Neuron (in vitro differentiated cells): ENCODE measurements around the gene RFNG.

Experiments
- H2AFZ ChIP-seq: one replicate; pipeline ENCODE4 v1.6.1; 2013; ENCODE audit warnings: low read depth, mild to moderate bottlenecking, inconsistent platforms, low read length, moderate library complexity
- H3K27me3 ChIP-seq: one replicate; pipeline ENCODE4 v1.6.1; 2013; ENCODE audit warnings: low read length; ENCODE audit not compliant: insufficient read depth
- H3K36me3 ChIP-seq: one replicate; pipeline ENCODE4 v1.6.1; 2013; ENCODE audit warnings: low read length; ENCODE audit not compliant: insufficient read depth
- H3K4me1 ChIP-seq: one replicate; pipeline ENCODE4 v1.6.1; 2013; ENCODE audit warnings: low read length; ENCODE audit not compliant: insufficient read depth
- H3K4me3 ChIP-seq: 2 replicates; pipeline ENCODE4 v1.5.1; 2013; ENCODE audit warnings: mild to moderate bottlenecking, low read length, moderate library complexity
- H3K9me3 ChIP-seq: one replicate; pipeline ENCODE4 v1.6.1; 2013; ENCODE audit warnings: low read length

The RFNG gene

DNA sequence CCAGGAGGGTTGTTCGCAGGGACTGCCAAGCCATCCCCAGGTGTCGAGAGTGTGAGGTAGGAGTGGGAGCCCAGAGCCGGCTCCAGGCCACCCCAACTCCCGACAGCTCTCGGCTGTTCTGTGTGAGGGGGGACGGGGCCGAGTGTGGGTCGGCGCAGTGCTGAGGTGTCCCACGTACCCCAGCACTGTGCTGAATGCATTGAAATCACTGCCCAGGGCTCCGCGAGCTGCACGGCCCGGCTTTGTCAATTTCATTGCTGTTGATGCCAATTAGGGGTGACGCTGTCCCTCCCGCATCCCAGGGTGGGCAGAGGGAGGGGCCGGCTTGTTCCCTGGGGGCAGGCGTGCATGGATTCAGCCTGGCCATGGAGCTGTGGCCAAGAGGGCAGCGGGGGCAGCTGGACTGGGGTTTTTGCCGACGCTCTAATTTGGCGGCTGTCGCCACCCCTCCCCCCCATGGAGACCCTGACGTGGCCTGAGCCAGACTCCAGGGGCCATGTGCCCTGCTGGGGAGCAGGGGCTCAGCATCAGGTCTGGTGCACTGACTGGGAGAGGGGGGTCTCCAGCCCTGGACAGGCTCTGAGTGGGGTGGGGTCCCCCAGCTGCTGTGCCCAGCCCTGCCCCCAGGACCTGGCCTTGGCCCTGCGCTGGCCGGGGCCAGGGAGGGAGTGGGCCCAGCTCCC is 43.2 kb downstream of the RFNG start:
- H3K4me3 ChIP-seq = no peak overlapping the region
- no peaks in the 10 kb centered on the region for H3K27me3 ChIP-seq
- no peaks in the 10 kb centered on the region for H3K9me3 ChIP-seq
- H3K4me1 ChIP-seq = peaks cover 16% of the 10 kb centered on the region
- no peak overlapping the region for H2AFZ ChIP-seq
- peaks cover 5% of the 10 kb centered on the region for H3K36me3 ChIP-seq

DNA sequence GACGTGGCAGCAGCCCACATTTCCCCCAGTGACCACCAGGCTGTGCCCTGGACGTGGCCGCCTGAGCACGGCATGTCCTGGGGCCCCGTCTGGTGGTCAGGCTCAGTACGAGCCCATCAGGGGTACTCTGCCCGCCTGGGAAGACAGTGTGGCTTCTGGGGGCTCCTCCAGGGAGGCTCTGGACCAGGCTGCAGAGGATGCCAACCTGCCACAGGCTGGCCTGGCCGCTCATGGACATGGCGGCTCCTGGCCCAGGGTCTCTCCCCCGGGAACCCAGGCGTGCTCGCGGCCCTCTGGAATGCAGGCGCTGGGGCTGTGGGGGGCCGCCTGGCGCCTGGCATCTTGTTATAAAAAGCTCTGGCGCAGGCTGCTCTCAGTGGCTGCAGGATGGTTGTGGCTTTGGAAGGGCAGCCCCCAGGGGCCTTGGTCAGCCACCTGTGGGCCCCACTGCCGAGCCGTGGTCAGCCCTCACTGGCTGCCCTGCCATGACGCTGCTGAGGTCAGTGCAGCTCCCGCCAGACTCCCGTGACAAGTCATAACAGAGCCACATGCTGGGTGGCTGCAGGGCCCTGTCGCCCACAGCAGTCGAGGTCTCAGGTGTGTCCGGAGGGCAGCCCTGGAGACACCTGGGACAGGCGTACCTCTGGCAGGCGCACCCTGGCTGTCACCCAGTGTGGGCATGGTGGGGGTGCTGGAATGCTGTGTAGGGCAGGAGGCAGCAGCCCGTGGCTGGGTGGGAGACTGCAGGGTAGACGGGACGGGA is 43.9 kb downstream of the RFNG start:
- peaks cover 15% of the 10 kb centered on the region for H3K4me1 ChIP-seq
- H3K4me3 ChIP-seq = no peak overlapping the region
- H3K36me3 ChIP-seq = peaks cover 5% of the 10 kb centered on the region
- no peak overlapping the region for H2AFZ ChIP-seq
- H3K9me3 ChIP-seq = no peaks in the 10 kb centered on the region
- no peaks in the 10 kb centered on the region for H3K27me3 ChIP-seq

DNA sequence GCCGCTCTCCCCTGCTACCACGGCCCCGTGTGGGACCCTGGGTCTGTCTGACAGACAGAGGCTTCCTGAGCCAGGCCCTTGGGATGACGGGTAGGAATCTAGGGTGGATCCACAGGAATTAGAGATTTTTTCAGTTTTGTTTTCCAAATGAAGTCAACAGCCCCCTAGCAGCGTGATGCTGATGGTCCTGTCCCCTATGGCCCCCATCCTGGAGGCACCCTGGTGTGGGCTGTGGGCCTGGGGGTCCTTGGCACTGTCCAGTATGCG is 44.5 kb downstream of the RFNG start:
- H3K4me3 ChIP-seq = no peak overlapping the region
- no peaks in the 10 kb centered on the region for H3K27me3 ChIP-seq
- H2AFZ ChIP-seq = no peak overlapping the region
- peaks cover 5% of the 10 kb centered on the region for H3K36me3 ChIP-seq
- peaks cover 10% of the 10 kb centered on the region for H3K4me1 ChIP-seq
- no peaks in the 10 kb centered on the region for H3K9me3 ChIP-seq

DNA sequence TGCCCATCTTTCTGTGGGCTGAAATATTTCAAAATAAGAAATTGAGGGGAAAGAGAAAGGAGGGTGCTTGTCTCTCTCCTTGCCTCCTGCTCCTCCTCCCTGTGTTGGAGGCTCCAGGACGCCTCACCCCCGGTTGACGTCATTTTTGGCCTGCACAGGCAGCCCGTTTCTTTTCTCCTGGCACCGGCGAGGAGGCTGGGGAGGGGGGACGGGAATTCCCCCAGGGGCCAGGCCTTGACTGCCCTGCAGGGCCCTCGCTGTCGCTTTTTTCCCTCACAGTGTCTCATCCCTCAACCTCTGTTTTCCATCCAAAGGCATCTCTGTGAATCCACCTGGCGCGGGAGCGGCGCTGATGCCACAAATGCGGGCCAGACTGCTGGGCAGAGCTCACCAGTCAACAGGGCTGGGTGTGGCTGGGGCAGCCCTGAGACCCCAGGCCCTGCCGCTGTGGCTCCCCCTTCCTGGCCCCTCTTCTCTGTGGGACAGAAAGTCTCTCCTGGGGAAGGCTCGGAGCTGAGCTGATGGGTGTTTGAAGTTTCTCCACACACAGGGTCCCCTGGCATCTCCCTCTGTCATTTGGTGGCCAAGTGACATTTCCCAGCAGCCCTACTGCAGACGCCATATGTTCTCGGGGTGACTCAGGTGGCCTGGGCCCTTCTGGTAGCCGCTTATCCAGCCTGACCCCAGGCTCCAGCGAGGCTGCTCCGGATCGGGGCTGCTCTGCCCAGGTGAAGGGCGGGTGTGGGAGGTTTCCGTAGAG is 45.0 kb downstream of the RFNG start:
- H3K9me3 ChIP-seq = no peaks in the 10 kb centered on the region
- H3K4me1 ChIP-seq = peaks cover 10% of the 10 kb centered on the region
- H3K4me3 ChIP-seq = no peak overlapping the region
- H3K27me3 ChIP-seq = no peaks in the 10 kb centered on the region
- H3K36me3 ChIP-seq = peaks cover 3% of the 10 kb centered on the region
- H2AFZ ChIP-seq = no peak overlapping the region

DNA sequence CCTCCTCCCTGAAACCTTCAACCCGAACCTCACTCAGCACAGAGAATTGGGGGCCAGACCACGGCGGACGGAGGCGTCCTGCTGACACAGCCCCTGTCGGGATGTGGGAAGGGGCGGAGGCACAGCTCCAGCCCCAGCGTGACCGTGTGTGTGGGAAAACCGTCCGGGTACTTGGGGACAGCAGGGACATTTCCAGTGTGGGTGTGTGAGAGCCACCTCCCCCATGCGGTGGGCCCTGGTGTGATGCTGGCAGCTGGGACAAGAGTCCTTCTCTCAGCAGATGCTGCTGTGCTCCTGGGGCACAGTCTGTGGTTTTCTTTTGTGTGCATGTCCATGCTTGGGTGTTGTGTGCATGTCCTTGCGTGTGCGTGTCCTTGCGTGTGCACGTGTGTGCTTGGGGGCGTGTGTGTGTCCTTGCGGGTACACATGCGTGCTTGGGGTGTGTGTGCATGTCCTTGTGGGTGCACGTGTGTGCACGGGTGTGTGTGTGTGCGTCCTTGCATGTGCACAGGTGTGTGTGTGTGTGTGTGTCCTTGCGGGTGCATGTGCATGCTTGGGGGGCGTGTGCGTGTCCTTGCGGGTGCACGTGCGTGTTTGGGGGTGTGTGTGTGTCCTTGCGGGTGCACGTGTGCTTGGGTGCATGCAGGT is 45.8 kb downstream of the RFNG start:
- Histone ChIP-seq H3K9me3 (no peaks in the 10 kb centered on the region), H3K36me3 (no peaks in the 10 kb centered on the region), H3K4me1 (peaks cover 10% of the 10 kb centered on the region), H3K27me3 (no peaks in the 10 kb centered on the region), H2AFZ (no peak overlapping the region), H3K4me3 (no peak overlapping the region)

DNA sequence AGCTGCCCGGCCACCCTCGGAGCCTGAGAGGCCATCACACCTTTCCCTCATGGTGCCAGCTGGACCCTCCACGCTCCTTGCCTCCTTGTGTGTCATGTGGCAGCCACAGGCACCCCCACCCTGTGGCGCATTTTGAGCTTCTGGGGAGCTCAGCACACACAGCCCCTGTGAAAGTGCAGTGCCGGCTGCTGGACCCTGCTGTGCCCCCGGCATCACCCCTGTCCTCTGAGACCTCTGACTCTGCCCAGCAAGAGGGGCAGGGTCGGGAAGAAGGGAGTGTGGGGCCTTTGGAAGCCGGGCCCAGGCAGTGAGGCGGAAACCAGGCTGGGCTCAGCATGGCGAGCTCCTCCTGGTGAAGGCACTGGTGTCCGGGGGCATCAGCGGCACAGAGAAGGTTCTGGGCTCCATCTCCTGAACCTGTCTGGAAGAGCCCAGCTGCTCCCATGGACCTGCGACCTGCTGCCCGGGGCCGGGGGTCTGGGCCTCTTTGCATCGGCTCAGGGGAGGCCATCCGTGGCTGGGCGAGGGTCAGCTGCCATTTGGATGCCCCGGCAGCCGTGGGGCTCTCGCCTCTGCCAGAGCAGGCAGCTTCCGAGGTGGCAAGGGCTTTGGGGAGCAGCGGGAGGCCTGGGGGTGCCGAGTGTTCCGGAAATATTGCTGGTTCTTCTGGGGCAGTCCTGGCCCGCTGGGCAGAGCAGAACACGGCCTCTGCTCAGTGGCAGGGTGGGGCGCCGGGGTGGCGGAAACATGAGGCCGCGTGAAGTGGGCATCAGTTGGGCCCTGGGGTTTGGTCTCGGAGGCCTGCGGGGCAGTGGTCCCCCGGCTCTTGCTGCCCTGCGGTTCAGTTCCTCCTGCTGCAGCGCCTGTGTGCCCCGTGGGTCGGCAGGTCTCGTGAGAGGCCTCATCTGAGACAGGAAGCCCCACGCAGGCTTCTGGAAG is 46.8 kb downstream of the RFNG start:
- no peaks in the 10 kb centered on the region for H3K27me3 ChIP-seq
- H3K4me1 ChIP-seq = peaks cover 10% of the 10 kb centered on the region
- H3K4me3 ChIP-seq = no peak overlapping the region

DNA sequence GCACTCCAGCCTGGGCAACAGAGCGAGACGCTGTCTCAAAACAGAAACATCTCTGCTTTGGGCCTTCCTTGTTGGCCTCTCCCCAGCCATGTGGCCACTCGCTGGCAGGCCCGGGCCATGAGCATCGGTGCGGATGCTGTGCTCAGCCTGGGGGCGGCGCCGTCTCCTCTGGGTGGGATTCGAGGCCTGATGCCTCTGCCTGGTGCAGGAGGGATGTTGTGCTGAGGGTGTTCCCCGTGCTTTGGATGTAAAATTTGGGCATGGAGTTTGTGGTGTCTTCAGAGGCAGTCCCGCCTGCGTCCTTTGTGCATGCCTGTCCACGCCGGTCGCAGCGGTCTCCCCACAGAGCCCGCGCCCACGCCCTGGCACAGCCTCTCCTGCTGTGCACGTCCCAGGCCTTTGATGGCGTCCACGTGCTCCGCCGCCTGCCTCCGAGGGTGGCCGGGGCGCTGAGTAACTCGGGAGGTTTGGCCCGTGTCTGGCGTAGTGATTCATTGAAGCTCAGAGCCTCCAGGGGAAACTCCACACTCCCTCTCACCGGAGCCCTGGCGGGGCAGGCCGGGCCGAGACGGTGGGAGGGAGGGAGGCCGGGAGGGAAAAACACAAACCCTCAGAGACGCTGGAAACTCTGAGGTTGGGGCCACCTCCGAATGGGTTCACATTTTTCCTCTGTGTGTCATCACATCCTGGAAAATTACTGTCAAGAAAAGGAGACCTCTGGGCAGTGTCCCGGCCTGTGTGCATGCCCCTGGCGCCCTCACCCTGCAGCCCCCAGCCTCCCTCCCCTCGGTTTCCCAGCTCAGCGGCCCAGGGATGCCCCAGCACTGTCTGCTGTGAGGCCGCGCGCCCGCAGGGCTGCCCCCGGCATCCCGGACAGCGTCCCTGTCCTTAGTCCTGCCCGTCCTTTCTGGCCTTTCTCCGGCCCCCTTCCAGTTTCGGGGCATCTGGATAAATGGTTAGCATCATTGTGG is 47.9 kb downstream of the RFNG start:
- Histone ChIP-seq H3K9me3 (no peaks in the 10 kb centered on the region), H2AFZ (no peak overlapping the region), H3K4me3 (no peak overlapping the region), H3K36me3 (no peaks in the 10 kb centered on the region), H3K4me1 (peaks cover 10% of the 10 kb centered on the region), H3K27me3 (no peaks in the 10 kb centered on the region)

More for the DNA sequence above, 46.8 kb downstream of the RFNG start:
- no peaks in the 10 kb centered on the region for H3K36me3 ChIP-seq
- H3K9me3 ChIP-seq = no peaks in the 10 kb centered on the region
- no peak overlapping the region for H2AFZ ChIP-seq

DNA sequence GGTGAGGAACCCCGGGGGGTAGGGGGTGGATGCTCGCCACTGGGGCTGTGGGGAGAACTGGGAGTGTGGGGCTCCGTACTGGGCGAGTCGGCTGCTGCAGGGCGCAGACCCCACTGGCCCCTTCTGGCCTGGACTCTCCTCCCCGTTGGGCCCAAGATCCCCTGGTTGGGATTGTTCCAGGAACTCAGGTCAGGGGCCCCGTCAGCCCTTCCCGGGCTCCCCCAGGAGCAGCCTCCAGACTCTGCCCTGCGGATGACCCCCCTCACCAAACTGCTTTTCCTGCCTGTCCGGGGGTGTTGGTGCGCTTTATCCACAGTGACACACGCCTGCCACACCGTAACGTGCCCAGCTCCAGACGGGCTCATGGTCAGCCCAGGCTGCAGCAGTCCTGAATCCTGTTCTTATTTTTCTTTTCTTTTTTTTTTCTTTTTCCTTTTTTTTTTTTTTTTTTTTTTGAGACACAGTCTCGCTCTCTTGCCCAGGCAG is 50.0 kb downstream of the RFNG start:
- no peaks in the 10 kb centered on the region for H3K9me3 ChIP-seq
- H3K36me3 ChIP-seq = peaks cover 5% of the 10 kb centered on the region
- no peak overlapping the region for H2AFZ ChIP-seq
- H3K4me1 ChIP-seq = peaks cover 10% of the 10 kb centered on the region
- H3K4me3 ChIP-seq = no peak overlapping the region
- H3K27me3 ChIP-seq = no peaks in the 10 kb centered on the region

DNA sequence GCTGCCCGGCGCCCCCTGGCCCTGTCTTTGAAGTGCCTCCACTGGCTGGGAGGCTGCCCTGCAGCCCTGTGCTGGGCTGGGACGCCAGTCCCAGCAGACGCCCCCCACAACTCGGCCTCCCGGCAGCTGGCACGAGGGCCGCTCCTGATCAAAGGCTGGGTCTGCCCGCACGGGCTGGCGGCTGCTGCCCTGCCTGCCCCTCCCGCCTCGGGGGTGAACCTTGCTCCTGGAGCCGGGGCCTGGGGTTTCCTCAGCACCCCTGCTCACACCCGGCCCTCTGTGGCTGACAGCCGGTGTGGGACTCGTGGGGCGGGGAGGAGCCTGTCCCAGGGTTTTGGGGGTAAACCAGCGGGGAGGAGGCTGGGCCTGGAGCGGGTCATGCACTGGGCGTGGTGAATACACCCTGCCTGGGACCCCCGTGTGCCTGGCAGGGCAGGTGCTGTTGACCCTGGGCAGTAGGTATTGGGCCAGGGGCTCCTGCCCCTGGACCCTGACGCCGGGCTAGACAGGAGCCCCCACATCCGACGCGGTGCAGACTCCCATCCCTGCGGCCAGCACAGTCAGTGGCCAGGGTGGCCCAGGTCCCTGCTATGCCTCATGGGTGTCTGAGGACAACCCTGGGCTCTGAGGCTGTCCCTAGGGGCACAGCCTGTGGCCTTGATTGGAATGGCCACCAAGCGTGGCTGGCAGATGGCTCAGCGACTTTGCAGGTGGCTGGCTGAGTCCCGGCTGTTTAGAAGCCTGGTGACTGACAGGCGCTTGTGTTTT is 50.6 kb downstream of the RFNG start:
- no peaks in the 10 kb centered on the region for H3K27me3 ChIP-seq
- H3K9me3 ChIP-seq = no peaks in the 10 kb centered on the region
- peaks cover 5% of the 10 kb centered on the region for H3K36me3 ChIP-seq
- H3K4me3 ChIP-seq = no peak overlapping the region
- H3K4me1 ChIP-seq = peaks cover 10% of the 10 kb centered on the region
- no peak overlapping the region for H2AFZ ChIP-seq

DNA sequence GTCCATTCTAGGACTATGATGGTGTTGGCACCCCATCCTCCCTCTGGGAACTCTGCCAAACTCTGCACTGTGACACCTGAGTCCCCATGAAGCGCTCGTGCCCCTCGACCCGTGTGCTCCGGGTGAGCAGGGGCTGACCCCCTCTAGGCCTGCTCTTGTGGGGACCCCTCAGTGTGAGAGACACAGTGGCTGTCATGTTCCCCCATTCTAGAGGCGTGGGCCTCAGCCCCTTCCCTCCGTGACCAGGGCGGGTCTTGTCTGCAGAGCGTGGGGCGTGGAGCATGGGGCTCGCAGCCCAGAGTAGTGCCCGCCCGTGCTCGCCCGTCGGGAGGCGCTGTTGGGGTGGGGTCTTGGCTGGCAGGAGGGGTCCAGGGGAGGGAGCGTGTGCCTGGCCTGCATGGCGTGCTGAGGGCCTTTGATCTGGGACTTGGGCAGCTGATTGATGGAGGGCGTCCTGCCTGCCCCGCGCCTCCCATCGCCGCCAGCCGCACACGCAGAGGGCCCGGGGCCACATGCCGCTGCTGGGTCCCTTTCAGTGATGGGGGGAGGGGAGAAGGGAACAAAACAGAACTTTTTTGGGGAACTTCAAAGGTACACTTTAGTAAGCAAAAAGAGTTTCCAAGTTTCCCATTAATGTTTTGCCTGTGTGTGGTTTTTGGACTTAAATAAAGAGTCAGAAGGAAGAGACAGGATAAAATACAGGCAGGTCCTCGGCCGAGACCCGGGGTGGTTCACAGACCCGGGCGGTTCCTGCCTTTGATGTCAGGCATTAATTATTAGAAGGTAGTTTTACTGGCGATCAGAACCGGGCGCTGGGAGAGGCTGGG is 51.4 kb downstream of the RFNG start:
- no peak overlapping the region for H2AFZ ChIP-seq
- no peak overlapping the region for H3K4me3 ChIP-seq
- peaks cover 13% of the 10 kb centered on the region for H3K4me1 ChIP-seq
- H3K27me3 ChIP-seq = no peaks in the 10 kb centered on the region
- H3K9me3 ChIP-seq = no peaks in the 10 kb centered on the region
- H3K36me3 ChIP-seq = peaks cover 5% of the 10 kb centered on the region
